IPS-NIHi11 (cell line): ENCODE measurements around the gene AHCYL2.
A peak's percentile ranks its signal among the peaks of the same experiment; 100 is the strongest.
"Not testable (repeated sequence)": the region's sequence is repeated elsewhere in the genome, so short reads cannot be mapped to it uniquely, and the experiment has no call there.

Experiments
- DNase-seq: peaks from one replicate; pipeline ENCODE4 v3.0.0; 2012; ENCODE audit warnings: mixed read lengths, low spot score

Gene AHCYL2

GRCh38 chr7:129456421-129456820 is 231.6 kb downstream of the AHCYL2 start:
- no peak for DNase-seq

GRCh38 chr7:129457101-129457500 is 232.3 kb downstream of the AHCYL2 start:
- no peak for DNase-seq

GRCh38 chr7:129458171-129458570 is 233.3 kb downstream of the AHCYL2 start:
- no peak for DNase-seq

- DNase-seq, result no peak
Observed at GRCh38 chr7:129461809-129462208, 237.0 kb downstream of the AHCYL2 start.

GRCh38 chr7:129462420-129462819 is 237.6 kb downstream of the AHCYL2 start:
- no peak for DNase-seq

DNA sequence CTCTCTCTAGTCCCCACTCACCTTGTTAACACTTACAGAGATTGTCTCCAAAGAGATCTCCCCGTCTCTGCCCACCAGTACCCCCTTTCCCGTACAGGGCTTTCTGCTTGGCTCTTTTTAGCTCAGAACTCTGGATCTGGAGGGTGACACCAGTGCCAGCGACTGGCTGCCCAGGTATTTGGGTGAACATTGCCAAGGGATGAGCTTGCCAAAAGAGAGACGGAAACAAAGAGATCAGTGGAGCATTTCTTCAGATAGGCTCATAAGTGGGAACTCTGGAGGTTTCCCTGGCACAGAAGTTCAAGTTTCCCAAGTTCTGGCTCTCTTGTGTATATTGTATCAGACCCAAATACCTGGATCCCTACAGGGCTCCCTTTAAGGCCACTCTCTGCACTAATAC is 239.4 kb downstream of the AHCYL2 start:
- no peak for DNase-seq

DNA sequence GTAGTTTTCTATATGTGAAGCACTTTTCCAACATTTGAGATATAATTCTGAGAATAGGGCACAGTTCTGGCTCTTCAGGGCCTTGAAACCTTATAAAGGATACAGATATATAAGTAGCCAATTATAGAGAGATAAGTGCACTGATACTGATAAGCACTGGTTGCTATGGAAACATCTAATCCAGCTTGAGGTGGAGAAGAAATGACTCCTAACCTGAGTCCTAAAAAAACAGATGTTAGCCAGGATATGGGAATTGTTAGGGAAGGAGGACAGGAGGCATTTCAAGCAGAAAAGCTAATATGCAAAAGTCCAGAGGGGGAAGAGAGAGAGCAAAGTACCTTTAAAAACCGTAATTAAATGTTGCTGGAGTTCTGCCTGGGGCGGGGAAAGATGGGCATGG is 240.2 kb downstream of the AHCYL2 start:
- no peak for DNase-seq

DNA sequence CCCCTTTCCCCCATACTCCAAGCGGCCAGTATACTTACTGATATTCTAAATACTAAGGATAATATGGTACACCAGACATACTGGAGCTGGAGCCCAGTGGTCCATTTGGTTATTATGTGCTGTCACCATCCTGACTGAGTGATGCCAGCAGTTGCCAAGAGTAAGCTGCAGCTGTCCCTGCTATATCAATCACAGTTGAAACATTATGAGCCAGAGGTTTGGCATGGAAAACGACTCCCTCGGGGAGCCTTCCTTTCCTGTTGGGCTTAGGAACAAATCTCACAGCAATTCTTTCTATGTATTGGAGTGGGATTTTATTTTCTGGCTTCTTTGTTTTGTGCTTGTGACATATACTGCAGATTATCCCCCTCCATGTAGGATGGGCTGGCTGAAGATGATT is 242.0 kb downstream of the AHCYL2 start:
- no peak for DNase-seq

GRCh38 chr7:129468087-129468486 is 243.3 kb downstream of the AHCYL2 start:
- DNase-seq, result no peak

DNA sequence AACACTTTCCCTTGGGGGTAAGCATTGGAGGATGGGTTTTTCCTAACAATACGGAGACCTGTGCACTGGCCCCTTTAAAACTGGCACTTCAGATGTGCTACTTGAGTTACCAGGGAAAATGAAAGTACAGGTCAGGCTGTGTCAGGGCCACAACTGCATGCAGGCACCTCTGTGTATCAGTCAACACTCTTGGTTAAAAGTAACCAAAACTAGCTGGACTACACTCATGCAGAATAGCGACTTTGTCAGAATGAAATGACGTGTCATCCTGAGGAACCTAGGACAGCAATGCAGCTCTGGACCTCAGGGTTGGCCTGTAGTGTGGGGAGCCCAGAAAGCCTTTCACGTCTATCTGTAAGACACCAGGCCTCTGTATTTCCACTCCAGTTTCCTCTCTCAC is 243.7 kb downstream of the AHCYL2 start:
- no peak for DNase-seq

DNA sequence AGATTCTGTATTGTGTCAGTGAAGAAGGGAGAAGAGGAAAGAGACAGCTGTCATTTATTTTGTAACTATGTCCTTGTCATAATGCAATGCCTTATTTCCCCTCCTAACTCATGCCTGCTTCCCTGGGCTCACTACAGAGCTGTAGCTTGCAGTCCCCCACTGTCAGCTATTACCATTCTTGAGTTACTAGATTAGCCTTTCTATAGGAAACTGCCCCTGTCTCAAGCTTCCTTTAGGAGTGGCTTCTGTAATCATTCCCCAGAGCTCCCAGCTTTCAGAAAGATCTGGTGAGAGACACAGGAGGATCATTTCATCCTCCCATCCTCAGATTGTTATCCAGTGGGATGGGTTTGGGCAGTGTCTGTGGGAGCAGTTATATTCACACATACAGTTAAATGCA is 245.1 kb downstream of the AHCYL2 start:
- DNase-seq, result peak; percentile 66

GRCh38 chr7:129470411-129470810 is 245.6 kb downstream of the AHCYL2 start:
- no peak for DNase-seq

GRCh38 chr7:129471402-129471827 is 246.6 kb downstream of the AHCYL2 start:
- no peak for DNase-seq

- not testable (repeated sequence) for DNase-seq
Observed at GRCh38 chr7:129475931-129476330, 251.1 kb downstream of the AHCYL2 start.

- DNase-seq, result not testable (repeated sequence)
Observed at GRCh38 chr7:129476398-129476797, 251.6 kb downstream of the AHCYL2 start.
